Measurements from ENCODE around the gene IGSF10. TPM values are rescaled to one million over a fixed set of nuclear protein-coding genes. Genes with fewer than 3 reads are reported as not detected.

IGSF10 gene
- polyA plus RNA-seq, 1 donor: 3.5 TPM

DNA sequence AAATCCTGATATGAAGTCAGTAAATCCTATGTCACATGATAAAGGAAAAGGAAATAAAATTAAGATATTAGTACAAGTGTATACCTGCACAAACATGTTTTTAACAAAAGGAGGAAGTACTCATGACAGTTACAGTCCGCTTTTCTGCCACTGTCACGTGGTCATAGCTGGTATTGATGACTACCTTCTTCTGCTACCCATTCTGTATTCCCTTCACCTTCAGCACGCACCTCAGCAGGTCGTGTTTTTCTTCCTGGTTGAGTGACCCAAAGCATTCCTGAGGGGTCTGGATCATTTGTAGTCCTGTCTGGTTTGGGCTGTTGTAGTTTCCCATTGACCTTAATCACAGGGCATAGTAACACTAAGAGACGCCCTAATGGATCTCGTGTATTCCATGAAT is 41.1 kb downstream of the IGSF10 start:
- no peak for DNase-seq

DNA sequence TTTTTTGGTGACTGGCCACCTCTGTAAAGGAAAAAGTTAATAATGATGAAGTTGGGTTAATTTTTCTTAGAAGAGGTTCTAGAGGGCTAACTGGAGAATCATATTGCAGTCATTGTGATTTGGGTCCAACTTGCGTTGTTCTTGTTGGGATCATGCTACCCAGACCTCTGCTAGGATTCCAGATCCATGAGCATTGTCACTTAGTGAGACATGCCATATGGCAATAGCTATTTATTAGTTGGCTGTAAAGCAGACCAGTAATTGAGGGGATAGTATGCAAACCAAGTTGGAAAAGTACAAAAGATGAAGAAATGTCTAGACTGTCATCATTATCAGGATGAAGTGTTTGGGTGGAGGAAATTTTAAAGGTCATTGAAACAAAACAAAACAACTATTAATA is 45.6 kb downstream of the IGSF10 start:
- DNase-seq: no peak

DNA sequence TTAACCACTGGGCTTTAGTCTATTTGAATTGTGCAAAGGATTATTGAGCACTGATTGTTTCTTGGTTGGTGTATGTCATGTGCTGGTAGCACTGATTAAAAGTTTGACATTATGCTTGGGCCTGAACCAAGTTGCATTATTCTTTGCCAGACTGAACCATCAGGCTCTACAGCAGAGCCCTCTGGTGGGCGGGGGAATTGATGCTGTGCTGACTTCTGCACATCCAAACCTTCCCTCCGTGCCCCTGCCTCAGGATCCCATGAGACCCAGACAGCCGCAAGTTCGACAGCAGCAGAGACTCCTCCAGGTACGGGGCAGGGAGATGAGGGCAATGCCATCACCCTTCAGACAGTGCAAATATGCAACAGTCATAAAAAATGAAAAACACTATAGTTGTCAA is 47.9 kb downstream of the IGSF10 start:
- no peak for DNase-seq

Other genes starting within 250 kb of the IGSF10 start
- gene P2RY14, start 182.5 kb downstream of the IGSF10 start, polyA plus RNA-seq (ENCODE audit: insufficient read length): 0.57 TPM
- gene GPR87, start 144.2 kb downstream of the IGSF10 start, polyA plus RNA-seq (ENCODE audit: insufficient read length): not detected
- gene P2RY13, start 131.5 kb downstream of the IGSF10 start, polyA plus RNA-seq (ENCODE audit: insufficient read length): 0.81 TPM
- gene P2RY12, start 76.3 kb downstream of the IGSF10 start, polyA plus RNA-seq (ENCODE audit: insufficient read length): 1.1 TPM